K562 (cell line): ENCODE results near the gene RNF217. TPM values are rescaled to one million over a fixed set of nuclear protein-coding genes. Genes with fewer than 3 reads are reported as not detected.

Source experiments
- ATF7 ChIP-seq: fragments of 450-650 bp; IDR thresholded peaks from 2 replicates; pipeline ENCODE4 v1.7.1; 2014; ENCODE audit warnings: mild to moderate bottlenecking, moderate library complexity
- CBFA2T3 ChIP-seq: fragments of 450-650 bp; IDR thresholded peaks from 2 replicates; pipeline ENCODE4 v1.6.1; 2017
- ETS2 ChIP-seq: IDR thresholded peaks from 2 replicates; pipeline ENCODE4 v1.6.1; 2016; ENCODE audit warnings: borderline replicate concordance, missing genetic modification characterization, mild to moderate bottlenecking, moderate library complexity, missing compliant biosample characterization; ENCODE audit not compliant: poor library complexity, severe bottlenecking
- GTF3C2 ChIP-seq: IDR thresholded peaks from 3 replicates; pipeline ENCODE4 v1.6.1; 2011; ENCODE audit warnings: borderline replicate concordance, mild to moderate bottlenecking, moderate library complexity; ENCODE audit not compliant: insufficient read length; ENCODE audit errors: extremely low read depth
- MCM5 ChIP-seq: fragments of 450-650 bp; IDR thresholded peaks from 2 replicates; pipeline ENCODE4 v1.6.1; 2016; ENCODE audit warnings: low read depth
- PCBP1 ChIP-seq: fragments of 200-400 bp; formaldehyde crosslinking; IDR thresholded peaks from 2 replicates; pipeline ENCODE4 v1.6.1; 2018; ENCODE audit warnings: mild to moderate bottlenecking, low read depth, low read length; ENCODE audit not compliant: poor library complexity, severe bottlenecking
- STAT5A ChIP-seq: IDR thresholded peaks from 2 replicates; pipeline ENCODE4 v1.6.1; 2012; ENCODE audit warnings: low read length, inconsistent platforms, borderline replicate concordance
- ZBTB11 ChIP-seq, 3 experiments: fragments of 200-800 bp in 1 of 3; fragments of 250-450 bp in 1 of 3; fragments of 450-650 bp in 1 of 3; sonication (Bioruptor Pico) in 1 of 3; sonication (Bioruptor generic) in 1 of 3; formaldehyde crosslinking in 1 of 3; IDR thresholded peaks; 2 replicates each; pipeline versions ENCODE4 v1.6.1 to v1.8.0; 2016 to 2022; ENCODE audit warnings: mild to moderate bottlenecking in 2 of 3, missing genetic modification characterization in 2 of 3, missing compliant biosample characterization in 1 of 3, moderate library complexity in 1 of 3
- ZFX ChIP-seq: sonication (generic); formaldehyde crosslinking; IDR thresholded peaks from 2 replicates; pipeline ENCODE4 v1.8.0; 2022; ENCODE audit warnings: mild to moderate bottlenecking, missing genetic modification reagents, moderate library complexity
- ZNF165 ChIP-seq: fragments of 250-450 bp; sonication (Bioruptor Pico); IDR thresholded peaks from 2 replicates; pipeline ENCODE4 v1.4.0; 2020; ENCODE audit warnings: borderline replicate concordance
- ZNF184 ChIP-seq: sonication (generic); formaldehyde crosslinking; IDR thresholded peaks from 2 replicates; pipeline ENCODE4 v1.5.0; 2020; ENCODE audit warnings: missing genetic modification reagents
- polyA plus RNA-seq, 8 experiments: library from polyadenylated mRNA; depleted of rRNA in 4 of 8; stranded (reverse) in 5 of 8; unstranded in 3 of 8; fragments of >200 nt; fragmentation: Nextera tagmentation in 2 of 8; fragmentation: Illumina TruSeq in 1 of 8; extraction: Ambion mirVana in 2 of 8; extraction: Trizol in 1 of 8; gene quantifications; 2 replicates each; pipeline versions ENCODE4 v1.2.1 to v1.2.3, GENCODE V29; 2011 to 2014; ENCODE audit warnings: inconsistent platforms in 1 of 8, missing spikeins in 1 of 8
- total RNA-seq, 7 experiments: library from RNA; depleted of rRNA in 6 of 7; stranded (reverse); fragments of >200 nt in 6 of 7; fragmentation: Illumina TruSeq in 2 of 7; extraction: Trizol in 2 of 7; gene quantifications; 2 replicates each; pipeline versions ENCODE4 v1.2.1 to v1.2.3, GENCODE V29; 2011 to 2021; ENCODE audit warnings: low replicate concordance in 1 of 7
- TF ChIP-seq, protein P1 (sequence below), 2 experiments: fragments of 450-650 bp in 1 of 2; sonication (generic) in 1 of 2; formaldehyde crosslinking in 1 of 2; IDR thresholded peaks; 2 replicates each; pipeline versions ENCODE4 v1.7.1 to v1.9.0; 2016 to 2022; ENCODE audit warnings: inconsistent platforms in 1 of 2, mild to moderate bottlenecking in 1 of 2, missing genetic modification reagents in 1 of 2

Gene RNF217
- total and polyA plus RNA-seq, 9 of the 15 experiments (the other 6 are each of a cell fraction or from before 2014, with no cell fraction given): 2.9 to 25.6 (median 12.0) TPM

- TF ChIP-seq ETS2 (tag) (no peak), MCM5 (no peak), ATF7 (peak; percentile 71), ZNF165 (CRISPR knock-in tag) (no peak), CBFA2T3 (no peak), ZBTB11 (CRISPR knock-in tag; IDR thresholded peaks at IDR 0.05) (no peak), STAT5A (no peak), ZNF184 (no peak), ZFX (CRISPR knock-in tag) (no peak), PCBP1 (no peak), GTF3C2 (no peak)
- TF ChIP-seq, protein P1, sequence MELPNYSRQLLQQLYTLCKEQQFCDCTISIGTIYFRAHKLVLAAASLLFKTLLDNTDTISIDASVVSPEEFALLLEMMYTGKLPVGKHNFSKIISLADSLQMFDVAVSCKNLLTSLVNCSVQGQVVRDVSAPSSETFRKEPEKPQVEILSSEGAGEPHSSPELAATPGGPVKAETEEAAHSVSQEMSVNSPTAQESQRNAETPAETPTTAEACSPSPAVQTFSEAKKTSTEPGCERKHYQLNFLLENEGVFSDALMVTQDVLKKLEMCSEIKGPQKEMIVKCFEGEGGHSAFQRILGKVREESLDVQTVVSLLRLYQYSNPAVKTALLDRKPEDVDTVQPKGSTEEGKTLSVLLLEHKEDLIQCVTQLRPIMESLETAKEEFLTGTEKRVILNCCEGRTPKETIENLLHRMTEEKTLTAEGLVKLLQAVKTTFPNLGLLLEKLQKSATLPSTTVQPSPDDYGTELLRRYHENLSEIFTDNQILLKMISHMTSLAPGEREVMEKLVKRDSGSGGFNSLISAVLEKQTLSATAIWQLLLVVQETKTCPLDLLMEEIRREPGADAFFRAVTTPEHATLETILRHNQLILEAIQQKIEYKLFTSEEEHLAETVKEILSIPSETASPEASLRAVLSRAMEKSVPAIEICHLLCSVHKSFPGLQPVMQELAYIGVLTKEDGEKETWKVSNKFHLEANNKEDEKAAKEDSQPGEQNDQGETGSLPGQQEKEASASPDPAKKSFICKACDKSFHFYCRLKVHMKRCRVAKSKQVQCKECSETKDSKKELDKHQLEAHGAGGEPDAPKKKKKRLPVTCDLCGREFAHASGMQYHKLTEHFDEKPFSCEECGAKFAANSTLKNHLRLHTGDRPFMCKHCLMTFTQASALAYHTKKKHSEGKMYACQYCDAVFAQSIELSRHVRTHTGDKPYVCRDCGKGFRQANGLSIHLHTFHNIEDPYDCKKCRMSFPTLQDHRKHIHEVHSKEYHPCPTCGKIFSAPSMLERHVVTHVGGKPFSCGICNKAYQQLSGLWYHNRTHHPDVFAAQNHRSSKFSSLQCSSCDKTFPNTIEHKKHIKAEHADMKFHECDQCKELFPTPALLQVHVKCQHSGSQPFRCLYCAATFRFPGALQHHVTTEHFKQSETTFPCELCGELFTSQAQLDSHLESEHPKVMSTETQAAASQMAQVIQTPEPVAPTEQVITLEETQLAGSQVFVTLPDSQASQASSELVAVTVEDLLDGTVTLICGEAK (IDR thresholded peaks at IDR 0.05): no peak
- TF ChIP-seq, protein P1 (CRISPR knock-in tag; IDR thresholded peaks at IDR 0.05): no peak
Measured at GRCh38 chr6:125101631-125102030, 139.4 kb downstream of the RNF217 start (continued).
